HG03159 (cell line): Measurements from ENCODE around the gene ETV2.
"Not testable (repeated sequence)": the region's sequence is repeated elsewhere in the genome, so short reads cannot be mapped to it uniquely, and the experiment has no call there.

Source experiments
- ATAC-seq: cut with Tn5 transposase; IDR thresholded peaks from one replicate; pipeline ENCODE4 v1.9.1; 2021; ENCODE audit warnings: mild to moderate bottlenecking, moderate library complexity; ENCODE audit not compliant: unreplicated experiment

ETV2 gene

DNA sequence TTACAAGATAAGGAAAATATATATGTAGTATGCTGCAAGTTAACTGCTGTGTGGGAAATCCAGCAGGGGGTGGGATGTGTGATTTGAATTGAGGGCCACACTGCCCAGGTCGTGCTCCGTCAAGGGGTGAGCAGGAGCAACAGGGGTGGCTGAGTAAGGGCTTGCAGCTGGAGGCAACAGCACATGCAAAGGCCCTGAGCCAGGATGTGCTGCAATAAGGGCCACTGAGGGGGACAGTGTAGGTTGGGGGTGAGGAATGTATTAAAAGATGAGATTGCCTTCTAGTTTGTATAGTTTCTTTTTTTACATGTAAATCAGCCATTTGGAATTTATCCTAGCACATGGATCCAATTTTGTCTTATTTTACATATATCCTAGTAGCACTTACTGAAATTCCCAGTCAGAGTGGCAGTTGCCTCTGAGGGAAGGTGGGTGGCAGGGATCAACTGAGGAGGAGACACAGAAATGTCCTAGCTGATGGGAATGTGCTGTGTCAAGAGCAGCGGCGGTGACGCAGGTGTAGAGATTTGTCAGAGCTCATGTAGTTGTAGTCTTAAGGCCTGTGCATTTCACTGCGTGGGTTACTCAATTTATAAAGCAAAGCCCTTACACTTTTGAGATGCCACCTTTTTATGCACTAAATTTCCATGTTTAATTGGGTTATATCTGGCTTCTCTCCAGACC lies 18.1 kb upstream of the ETV2 start:
- no peak for ATAC-seq

DNA sequence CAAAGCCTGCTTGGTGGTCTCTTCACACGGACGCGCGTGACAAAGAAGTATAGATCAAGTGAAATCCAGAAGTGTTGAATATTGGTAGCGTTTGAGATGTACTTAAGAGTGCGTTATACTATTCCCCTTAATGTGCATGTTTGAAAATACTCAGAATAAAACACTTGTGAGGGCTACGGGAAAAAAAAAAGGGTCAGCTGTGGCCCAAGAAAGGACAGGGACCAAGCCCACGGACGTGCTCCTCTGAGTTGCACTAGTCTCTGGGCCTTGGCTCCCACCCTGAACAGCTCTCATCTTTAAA lies 13.3 kb upstream of the ETV2 start:
- no peak for ATAC-seq

DNA sequence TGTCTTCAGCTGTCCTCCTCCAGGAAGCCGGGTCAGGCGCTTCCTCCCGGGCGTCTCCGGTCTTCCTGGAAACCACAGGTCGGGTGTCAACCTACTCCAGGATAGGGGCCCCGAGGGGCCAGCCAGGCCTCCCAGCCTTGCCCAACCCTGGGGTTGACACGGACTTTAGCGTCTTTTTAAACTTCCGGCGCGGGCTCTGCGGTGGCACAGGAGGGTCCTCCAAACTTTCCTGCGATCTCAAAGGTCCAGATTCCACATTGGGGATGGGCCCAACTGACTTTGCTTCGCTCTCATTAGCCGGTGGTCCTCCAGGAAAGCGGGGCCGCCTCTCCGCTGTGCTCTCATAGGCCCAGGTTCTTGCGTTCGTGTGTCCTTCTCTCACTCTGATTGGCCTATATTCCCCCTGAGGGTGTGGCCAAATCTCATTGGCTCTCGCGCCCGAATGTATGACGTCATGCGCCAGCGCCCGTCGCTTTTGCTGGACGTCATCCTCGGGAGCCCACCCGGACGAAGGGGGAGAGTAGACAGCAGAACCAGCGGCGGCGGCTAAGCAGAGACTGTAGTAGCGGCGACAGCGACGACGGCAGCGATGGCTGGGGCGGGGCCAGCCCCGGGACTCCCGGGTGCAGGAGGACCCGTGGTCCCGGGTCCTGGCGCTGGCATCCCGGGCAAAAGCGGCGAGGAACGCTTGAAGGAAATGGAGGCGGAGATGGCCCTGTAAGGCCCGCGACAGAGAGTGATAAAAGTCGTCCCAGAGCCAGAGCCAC lies 12.8 kb upstream of the ETV2 start, which contains the start of gene RBM42:
Gene RBM42 (plus strand): TSS at position 472 of the 767 bp plus-strand sequence. CDS start 118 bp downstream, at position 590.
- ATAC-seq = peak; percentile 95

DNA sequence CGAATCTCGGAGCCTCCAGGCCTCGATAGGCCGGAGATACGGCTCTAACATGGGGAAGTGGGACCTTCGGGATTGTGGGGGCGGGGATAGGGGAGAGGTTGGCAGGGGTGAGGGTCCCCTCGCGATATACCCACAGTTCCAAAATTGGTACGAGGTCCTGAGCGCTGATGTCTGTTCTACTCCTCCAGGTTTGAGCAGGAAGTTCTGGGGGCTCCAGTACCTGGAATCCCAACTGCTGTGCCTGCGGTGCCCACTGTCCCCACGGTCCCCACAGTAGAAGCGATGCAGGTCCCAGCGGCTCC lies 12.3 kb upstream of the ETV2 start:
- ATAC-seq = no peak

DNA sequence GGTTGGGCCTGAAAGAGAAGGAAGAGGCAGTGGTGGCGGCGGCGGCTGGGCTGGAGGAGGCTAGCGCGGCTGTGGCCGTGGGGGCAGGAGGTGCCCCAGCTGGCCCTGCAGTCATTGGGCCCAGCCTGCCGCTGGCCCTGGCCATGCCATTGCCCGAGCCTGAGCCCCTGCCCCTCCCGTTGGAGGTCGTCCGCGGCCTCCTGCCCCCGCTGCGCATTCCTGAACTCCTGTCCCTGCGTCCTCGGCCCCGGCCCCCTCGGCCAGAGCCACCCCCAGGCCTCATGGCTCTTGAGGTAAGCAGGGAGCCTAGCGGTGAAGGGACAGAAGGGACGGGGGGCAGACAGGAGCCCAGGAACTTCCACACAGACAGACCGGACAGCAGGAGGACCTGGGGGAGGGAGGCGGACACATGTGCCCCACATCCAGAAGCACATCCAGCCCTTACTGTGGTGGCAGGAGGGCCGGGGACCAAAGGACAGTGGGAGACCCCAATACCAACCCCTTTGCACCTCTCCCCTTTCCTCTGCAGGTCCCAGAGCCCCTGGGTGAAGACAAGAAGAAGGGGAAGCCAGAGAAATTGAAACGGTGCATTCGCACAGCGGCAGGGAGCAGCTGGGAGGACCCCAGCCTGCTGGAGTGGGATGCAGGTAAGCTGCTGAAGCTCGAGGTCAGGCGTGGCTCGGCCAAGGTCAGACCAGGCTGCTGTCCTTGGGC lies 7.7 kb upstream of the ETV2 start:
- no peak for ATAC-seq

DNA sequence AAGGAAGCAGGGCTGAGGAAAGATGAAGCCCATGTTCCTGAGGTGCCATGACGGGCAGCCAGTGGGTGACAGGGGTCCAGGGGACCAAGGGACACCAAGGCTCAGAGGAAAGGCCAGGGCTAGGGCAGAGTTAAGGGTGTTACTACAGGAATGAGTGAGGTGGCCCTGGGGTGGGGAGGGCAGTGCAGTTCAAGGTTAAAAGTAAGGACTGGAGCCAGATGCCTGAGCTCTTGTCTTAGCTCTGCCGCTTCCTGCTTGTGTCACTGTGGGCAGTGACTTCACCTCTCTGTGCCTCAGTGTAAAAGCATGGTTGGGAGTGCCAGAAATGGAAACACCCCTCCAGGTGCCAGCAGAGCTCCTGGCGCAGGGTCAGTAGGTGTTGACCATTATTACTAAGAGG lies 4.9 kb upstream of the ETV2 start:
- ATAC-seq = no peak

DNA sequence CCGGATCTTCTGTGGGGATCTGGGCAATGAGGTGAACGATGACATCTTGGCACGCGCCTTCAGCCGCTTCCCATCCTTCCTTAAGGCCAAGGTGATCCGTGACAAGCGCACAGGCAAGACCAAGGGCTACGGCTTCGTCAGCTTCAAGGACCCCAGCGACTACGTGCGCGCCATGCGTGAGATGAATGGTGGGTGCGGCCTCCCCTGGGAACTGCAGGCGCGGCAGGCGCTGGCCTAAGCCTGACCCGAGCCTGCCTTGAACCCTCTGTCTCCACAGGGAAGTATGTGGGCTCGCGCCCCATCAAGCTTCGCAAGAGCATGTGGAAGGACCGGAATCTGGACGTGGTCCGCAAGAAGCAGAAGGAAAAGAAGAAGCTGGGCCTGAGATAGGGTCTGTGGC lies 4.4 kb upstream of the ETV2 start:
- ATAC-seq = no peak

DNA sequence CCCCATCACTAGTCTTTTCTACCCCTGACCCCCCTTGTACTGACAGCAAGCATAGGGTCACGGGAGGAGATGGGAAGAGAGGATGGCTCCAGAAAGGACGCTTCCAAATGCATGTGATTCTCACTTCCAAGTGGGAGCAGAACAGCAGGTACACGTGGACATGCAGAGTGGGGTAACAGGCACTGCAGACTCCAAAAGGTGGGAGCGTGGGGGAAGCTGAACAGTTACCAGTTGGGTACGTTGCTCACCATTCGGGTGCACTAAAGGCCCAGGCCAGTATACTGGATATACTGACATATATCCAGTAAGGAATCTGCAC lies 2.3 kb upstream of the ETV2 start:
- ATAC-seq = no peak

DNA sequence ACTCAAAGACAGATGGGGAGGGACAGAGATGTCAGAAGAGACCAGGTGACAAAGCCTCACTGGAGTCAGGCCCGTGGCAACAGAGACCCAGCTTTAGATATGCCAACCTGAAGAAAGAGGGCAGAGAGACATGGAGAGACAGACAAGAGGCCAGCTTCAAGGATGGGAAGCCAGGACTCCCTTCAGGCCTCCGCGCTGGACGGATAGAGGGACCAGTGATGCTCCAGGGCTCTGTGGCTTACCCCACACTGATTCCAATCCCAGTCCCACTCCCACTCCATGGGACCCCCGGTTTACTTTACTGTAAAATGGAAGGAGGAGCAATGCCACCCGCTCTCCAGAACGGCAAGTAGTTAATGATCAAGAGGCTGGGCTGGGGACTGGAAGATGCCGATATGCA lies 1.7 kb upstream of the ETV2 start:
- no peak for ATAC-seq

DNA sequence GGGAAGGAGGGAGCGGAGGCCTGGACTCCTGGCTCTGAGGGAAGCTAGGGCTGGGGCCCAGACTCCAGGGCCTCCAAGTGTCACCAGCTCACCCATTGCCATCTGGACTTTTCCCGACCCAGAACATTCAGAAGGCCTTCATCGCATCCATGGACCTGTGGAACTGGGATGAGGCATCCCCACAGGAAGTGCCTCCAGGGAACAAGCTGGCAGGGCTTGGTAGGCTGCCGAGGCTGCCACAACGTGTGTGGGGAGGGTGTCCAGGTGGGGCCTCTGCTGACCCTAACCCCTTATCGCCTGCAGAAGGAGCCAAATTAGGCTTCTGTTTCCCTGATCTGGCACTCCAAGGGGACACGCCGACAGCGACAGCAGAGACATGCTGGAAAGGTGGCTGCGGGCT lies 767 bp downstream of the ETV2 start:
- no peak for ATAC-seq

DNA sequence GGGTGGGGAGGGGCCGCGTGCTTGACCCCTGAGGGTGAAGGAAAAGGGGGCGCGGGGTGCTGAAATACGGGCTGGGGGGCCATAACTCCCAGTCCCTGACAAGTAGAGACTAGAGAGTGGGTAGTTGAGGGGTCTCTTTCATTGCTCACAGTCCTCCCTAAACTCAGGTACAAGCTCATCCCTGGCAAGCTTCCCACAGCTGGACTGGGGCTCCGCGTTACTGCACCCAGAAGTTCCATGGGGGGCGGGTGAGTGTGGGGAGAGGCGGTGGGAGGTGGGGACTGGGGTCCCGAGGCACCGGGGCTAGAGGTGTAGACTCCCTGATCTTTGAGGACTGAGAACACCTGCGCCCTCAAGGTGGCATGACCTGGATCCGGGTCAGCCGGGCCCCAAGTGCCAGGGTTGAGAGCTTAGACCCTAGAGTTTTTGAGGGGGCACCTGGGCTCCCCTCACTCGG lies 1.3 kb downstream of the ETV2 start:
- no peak for ATAC-seq

DNA sequence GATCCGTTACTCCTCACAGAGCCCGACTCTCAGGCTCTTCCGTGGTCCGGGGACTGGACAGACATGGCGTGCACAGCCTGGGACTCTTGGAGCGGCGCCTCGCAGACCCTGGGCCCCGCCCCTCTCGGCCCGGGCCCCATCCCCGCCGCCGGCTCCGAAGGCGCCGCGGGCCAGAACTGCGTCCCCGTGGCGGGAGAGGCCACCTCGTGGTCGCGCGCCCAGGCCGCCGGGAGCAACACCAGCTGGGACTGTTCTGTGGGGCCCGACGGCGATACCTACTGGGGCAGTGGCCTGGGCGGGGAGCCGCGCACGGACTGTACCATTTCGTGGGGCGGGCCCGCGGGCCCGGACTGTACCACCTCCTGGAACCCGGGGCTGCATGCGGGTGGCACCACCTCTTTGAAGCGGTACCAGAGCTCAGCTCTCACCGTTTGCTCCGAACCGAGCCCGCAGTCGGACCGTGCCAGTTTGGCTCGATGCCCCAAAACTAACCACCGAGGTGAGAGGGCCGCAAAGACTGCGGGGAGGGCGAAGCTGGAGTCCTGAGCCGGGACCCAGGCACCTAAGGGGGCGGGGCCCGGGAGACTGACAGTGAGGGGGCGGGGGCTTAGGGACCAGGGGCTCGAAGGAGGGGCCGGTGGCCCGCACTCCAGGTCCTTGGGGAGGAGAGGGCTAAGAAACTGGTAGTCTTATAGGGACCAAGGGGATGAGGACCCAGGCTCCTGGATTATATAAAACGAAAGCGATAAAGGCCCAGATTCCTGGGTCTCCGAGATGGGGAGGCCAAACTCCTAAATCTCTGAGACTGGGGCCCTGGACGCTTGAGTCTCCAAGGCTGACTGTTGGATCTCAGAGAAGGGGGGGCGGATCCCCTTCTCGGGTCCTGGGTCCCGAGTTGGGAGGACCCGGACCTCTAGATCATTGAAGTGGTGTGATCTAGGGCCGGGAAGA lies 2.0 kb downstream of the ETV2 start:
- ATAC-seq = peak; percentile 39

DNA sequence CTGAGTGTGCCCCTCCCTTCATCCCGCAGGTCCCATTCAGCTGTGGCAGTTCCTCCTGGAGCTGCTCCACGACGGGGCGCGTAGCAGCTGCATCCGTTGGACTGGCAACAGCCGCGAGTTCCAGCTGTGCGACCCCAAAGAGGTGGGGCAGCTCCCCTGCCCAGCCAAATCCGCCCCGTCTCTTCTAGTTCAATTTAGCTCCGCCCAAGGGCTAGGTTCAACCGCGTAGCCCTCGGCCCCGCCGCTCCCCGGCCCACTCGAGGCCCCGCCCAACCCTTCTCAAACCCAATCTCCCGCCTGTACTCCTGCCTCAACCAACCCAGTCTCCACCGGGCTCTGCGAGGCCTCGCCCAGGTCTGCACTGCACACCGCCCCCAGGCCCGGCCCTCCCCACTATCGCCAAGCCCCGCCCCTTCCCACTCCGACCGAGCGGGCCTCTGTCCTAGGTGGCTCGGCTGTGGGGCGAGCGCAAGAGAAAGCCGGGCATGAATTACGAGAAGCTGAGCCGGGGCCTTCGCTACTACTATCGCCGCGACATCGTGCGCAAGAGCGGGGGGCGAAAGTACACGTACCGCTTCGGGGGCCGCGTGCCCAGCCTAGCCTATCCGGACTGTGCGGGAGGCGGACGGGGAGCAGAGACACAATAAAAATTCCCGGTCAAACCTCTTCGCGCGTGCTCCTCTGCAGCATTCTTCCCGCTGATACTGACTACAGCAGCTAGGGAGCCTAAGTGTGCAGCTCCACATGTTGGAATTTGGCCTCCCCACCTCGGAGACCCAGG lies 2.9 kb downstream of the ETV2 start:
- peak; percentile 57 for ATAC-seq

DNA sequence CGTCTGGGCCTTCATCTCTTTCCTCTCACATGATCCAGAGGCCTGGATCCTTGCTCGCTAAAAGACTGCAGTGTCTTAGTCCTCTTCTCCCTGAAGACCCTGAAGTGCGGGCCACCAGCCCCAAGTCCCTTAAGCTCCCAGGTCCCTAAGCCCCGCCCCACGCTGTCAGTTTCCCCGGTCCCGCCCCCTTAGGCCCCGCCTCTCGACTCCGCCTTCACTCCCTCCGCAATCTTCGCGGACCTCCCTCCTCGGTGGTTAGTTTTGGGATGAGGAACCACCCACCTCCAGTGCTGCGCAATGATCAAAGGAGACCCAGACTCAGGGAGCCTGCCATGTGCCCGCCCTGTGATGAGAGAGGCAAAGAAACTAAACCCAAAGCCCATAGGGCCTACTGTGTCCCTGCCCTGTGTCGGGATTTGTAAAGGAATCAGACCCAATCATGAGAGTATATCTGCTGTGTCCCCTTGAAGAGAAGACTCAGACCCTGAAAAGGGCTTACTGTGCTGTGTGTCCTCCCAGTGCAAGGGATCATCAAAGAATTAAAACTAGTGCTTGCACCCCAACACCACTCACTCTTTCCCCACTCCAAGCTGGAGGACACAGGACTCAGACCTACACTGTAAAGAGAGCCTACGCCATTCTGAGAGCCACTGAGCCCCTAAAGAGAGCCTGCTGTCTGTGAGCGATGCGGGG lies 3.6 kb downstream of the ETV2 start:
- ATAC-seq = no peak

DNA sequence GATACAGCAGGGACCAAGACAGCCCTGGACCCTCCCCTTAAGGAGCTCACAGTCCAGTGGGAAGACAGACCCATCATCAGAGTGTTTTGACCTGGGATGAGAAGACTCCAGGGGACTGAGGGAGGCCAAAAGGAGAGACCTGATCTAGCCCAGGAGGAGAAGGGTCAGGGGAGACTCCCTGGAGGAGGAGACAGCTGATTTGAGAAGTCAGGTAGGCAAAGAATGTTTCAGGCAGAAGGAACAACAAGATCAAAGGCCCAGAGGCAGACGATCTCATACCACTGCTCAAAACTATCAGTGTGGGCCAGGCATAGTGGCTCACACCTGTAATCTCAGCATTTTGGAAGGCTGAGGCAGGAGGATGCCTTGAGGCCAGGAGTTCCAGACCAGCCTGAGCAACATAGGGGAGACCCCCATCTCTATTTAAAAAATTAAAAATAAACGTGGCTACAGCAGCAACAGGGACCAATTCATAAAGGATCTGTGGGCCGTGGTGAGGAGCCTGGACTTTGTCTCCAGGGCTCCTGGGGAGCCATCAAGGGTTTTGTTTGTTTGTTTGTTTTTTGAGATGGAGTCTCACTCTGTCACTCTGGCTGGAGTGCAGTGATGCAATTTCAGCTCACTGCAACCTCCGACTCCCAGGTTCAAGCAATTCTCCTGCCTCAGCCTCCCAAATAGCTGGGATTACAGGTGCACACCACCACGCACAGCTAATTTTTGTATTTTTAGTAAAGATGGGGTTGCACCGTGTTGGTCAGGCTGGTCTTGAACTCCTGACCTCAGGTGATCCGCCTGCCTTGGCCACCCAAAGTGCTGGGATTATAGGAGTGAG lies 4.4 kb downstream of the ETV2 start:
- ATAC-seq = no peak

DNA sequence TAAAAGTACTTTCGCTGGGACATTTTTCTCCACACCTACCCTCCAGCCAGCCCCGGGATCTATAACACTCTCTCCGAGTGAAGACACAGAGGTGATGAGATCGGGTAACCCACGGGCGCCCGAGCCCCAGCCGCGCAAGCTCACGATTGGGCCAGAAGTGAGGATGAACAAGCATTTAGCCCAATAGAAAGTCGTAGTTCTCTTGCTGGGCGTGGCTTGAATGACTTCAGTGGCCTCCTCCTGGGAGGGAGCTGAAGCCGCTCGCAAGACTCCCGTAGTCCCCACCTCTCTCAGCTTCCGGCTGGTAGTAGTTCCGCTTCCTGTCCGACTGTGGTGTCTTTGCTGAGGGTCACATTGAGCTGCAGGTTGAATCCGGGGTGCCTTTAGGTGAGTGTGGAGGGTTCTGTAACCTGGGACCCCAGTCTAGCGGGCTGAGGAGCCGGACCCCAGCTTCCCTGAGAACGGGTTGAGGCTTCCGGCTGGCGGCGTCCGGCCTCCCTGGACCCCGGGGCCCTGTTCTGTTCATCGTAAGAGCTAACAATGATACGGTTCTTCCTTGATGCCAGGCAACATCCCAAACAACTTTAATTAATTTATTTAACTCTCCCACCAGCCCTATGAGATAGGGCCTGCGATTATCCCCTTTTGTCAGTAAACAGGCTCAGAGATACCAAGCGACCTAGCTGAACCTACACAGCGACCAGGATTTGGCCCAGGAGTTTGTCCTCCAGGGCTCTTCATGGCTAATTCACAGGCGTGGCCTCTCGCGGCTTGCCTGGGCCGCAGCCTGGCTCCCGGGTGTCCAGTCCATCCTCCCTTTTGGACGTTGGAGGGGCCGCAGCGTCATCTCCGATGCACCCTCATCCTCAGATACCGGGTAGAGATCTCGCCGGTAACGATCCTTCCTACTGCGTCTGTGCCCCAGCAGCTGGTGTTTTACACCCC lies 6.7 kb downstream of the ETV2 start, which contains the start of gene COX6B1:
Gene COX6B1 (plus strand): TSS at position 307 of the 945 bp plus-strand sequence. CDS start 2,921 bp downstream, outside the sequence.
- ATAC-seq = peak; percentile 76

DNA sequence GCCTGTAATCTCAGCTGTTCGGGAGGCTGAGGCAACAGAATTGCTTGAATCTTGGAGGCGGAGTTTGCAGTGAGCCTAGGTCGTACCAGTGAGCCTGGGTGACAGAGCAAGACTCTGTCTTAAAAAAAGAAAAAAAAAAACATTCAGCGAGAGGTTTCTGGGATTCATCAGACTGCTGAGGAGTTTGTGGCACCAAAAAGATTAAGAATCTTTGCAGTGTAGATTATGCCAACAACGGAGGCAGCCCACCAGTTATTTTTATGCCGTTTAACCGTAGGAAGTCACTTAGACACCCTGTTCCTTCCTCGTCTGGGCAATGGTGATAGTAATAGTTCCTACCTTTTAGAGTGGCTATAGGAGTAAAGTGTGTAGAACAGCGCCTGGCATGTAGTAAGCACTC lies 9.0 kb downstream of the ETV2 start:
- no peak for ATAC-seq

DNA sequence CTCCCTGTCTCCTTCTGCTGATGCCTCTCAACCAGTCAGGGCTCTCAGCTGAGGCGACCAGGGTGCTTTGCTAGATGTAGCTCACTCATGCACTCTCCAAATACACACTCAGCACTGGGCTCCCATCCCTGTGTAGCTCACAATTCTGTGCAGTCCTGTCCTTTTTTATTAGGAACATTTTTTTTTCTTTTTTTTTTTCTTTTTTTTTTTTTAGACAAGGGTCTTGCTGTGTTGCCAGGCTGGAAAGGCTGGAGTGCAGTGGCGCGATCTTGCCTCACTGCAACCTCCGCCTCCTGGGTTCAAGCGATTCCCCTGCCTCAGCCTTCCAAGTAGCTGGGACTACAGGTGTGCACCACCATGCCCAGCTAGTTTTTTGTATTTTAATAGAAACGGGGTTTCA lies 13.3 kb downstream of the ETV2 start:
- ATAC-seq = not testable (repeated sequence)
